SIG-M5 (cell line): ENCODE results near the gene SSR2.

Source experiments
- DNase-seq: peaks from one replicate; lab custom pipeline; 2025; lab: John Stamatoyannopoulos, UW

The SSR2 gene

GRCh38 chr1:155973723-155974122, 47.0 kb downstream of the SSR2 start:
- DNase-seq: no peak

DNA sequence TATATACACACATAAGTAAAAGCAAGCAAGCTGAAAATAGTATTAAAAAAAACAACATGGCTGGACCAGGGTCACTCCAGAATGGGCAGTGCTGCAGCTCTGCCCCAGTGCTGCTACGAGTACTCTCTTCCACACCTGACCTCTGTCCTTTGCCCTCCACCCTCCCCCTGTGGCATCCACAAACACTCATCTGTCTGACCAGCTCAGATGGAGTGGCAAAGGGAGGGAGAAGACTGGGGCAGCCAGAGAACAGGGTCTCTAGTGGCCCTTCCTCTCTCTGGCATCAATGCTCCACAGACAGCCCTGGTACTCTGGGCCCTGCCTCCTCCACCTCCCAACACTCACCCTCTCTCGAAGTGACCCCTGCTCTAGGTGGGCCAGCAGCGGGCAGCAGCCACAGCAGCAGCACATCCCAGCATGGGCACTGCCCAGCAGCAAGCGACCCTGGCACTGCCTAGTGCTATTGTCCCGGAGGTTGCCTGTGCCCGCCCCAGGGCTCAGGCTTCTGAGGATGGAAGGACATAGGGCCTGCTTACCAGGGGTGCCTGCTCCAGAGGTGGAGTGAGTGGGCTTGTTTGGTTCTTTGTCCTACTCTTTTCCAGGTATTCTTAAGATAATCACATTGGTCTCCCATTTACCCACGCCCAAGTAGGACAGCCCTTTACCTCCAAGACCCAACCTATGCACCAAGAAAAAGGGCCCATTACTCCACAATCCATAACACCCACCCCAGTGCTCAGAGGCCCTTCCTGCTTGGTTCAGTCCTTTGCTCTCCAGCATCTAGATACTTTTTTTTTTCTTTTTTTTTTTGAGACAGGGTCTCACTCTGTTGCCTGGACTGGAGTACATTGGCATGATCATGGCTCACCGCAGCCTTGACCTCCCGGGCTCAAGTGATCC, 48.6 kb downstream of the SSR2 start:
- no peak for DNase-seq

DNA sequence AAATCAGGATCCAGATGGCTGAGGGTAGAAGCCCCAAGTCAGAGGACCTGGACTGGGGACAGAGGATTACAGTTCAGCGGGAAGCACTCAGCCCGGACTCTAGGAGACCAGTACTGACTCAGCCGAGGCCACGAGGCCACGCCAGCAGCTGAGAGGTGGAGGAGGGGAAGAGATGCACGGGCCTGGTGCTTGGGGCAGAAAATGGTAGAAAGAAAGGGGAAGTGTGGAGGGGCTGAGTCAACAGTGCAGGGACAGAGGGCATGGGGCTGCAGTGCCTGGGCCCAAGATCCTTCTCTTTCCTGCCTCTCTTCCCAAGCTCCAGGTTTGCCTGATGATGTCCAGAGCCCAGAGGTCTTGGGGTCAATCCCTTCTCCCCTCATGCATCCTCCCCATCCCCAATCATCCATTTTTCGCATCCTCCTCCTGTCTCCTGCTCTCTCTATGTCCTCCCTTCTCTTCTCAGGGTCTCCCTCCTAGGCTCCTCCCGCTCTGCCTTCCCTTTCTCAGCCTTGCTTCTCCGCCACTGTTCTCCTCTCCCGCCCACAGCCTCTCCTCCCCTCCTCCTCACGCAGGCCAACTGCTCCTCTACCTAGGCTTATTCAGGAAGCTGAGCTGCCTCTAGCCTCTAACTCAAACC, 50.1 kb downstream of the SSR2 start:
- peak; percentile 65 for DNase-seq

DNA sequence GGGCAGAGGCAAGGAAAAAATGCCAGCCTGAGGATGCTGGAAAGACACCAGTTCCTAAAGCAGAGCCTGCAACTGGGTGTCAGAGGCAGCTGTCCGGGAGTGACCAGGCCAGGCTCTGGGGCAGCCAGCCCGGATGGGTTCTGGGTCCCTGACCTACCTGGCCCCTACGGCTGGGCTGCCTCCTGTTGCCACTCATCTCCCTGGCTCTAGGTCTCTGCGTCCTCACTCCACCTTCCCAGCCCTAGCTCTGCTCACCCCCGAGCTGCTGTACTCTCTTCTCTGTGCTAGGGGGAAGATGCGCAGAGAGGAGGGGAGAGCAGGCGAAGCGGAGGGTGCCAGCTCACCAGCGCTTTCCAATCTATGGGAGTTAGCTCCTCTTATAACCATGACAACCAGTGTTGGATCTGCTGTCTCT, 51.4 kb downstream of the SSR2 start:
- DNase-seq: no peak

DNA sequence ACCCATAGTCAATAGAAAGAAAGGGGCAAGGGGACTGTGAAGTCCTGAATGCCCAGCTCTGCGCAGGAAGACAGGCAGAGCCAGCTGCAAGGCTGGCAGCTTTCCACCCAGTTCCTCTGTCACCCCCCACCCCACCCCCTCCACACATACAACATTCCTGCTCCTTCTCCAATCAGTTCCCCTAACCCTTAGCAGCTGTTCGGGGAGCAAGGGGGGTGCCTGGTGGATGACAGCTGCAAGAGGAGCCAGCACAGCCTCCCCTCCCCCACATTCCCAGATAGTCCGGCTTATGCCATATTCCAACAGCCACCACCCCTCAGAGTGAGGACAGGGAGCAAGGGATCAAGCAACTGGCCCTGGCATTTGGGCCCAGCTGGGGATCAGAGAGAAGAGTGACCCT, 52.1 kb downstream of the SSR2 start:
- DNase-seq: no peak

DNA sequence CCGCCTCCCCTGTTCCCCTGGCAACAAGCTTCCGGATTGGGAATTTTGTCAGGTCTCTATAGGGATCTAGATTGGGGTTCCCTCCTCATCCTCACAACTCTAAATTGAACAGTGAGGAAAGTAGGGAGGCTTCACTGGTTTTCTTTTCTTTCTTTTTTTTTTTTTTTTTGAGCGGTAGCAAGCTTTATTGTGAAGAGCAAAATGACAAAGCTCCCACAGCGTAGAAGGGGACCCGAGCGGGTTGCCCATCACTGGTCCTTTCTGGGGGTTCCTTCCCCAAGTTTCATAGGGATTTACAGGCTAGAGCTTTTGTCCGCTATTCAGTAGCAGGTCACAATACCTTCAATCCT, 52.7 kb downstream of the SSR2 start:
- no peak for DNase-seq

GRCh38 chr1:155967341-155968050, 53.3 kb downstream of the SSR2 start:
- no peak for DNase-seq

- DNase-seq: no peak
Measured at GRCh38 chr1:155966750-155967149, 54.0 kb downstream of the SSR2 start.

DNA sequence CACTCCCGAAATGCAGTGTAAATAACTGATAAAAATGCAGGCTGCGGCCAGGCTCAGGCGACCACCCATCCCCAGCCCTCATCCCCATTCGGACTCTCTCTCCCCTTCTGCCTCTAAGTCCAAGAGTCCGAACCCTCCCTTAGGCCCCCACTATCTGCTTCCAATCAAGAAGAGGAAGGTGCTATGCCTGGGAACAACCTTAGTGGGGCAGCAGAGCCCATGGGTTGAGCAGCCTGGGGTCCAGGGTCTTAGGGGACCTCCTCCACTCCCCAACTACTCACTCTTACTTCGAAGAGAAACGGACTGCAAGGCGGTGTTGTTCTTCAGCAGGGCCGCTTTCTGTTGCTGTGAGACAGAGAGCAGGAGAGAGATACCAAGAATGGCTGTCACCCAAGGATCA, 54.6 kb downstream of the SSR2 start:
- DNase-seq: no peak

GRCh38 chr1:155964193-155964592, 56.6 kb downstream of the SSR2 start:
- DNase-seq: no peak

DNA sequence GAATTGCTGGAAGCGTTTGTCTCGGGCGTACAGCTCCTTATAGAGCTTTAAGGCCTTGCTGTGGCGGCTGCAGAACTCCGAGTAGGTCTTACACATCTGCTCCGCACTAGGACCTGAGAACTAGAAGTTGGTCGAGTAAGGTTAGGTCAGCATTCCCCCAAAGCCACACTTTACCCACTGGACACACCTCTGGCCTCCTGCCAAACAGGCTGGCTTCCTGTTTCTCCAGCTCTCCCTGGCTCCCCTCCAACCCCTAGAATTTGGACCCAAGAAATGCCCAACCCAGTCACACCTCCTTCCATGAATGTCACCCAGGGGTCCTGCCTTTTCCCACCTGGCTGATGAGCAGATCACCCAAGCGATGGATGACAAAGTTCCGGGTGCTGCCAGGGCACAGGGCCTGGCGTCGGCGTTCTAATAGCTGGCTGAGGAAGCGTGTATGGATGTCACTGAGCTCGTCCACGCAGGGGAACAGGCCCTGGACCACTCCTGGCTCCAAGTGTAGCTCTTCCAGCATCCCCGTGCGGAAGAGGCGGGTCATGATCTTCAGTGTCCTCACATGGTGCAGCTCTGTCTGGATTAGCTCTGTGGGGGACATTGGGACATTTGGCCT, 58.0 kb downstream of the SSR2 start:
- no peak for DNase-seq

DNA sequence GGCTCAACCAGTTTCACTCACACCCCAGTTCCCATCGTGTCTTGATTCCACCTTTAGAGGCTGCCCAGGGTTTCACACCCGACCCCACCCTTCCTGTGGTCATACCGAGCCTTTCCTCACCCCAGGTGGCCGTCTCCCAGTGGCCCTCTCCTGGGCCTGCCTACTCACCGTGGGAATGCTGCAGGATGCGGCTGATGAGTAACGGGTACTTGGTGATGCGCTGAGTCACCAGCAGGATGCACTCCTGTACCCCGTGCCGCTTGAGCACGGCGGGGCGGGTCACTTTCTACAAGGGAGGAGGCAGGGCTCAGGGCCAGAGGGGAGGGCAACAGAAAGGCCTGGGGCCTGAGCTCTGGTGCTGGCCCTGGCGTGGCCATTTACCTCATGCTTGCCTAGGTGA, 58.8 kb downstream of the SSR2 start:
- DNase-seq: no peak

DNA sequence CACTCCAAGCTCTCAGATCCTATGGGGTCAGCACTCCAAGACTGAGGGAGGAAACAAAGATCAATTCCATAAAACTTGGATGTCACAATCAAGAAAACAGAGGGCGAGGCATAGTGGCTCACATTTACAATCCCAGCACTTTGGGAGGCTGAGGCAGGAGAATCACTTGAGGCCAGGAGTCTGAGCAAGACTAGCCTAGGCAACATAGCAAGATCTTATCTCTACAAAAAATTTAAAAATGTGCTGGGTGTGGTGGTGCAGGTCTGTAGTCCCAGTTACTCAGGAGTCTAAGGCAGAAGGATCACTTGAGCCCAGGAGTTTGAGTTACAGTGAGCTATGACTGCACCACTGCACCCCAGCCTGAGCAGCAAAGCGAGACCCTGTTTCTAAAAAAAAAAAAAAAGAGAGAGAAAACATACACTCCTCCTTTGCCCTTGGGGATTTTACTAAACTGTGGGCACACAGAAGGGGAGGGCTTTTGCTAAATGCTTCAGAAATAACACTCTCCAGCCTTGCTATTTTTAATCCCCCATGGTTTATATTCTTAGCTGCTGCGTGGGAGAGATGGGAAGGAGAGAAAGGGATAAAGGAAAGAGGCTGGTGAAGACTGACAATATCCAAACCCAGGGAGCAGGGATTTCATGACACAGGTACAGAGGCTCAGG, 60.5 kb downstream of the SSR2 start:
- DNase-seq: no peak
